GM12878 (cell line): ENCODE results near the gene HYAL1. TPM values are rescaled to one million over a fixed set of nuclear protein-coding genes. Genes with fewer than 3 reads are reported as not detected.

ENCODE experiments used
- FOS ChIP-seq: IDR thresholded peaks from 3 replicates; pipeline ENCODE4 v1.6.1; 2011; ENCODE audit warnings: borderline replicate concordance; ENCODE audit not compliant: insufficient read length; ENCODE audit errors: extremely low read depth
- GATAD2B ChIP-seq: fragments of 450-650 bp; conservative IDR thresholded peaks from 2 replicates; pipeline ENCODE4 v1.6.1; 2017; ENCODE audit warnings: low read depth, mild to moderate bottlenecking, moderate library complexity
- HDGF ChIP-seq: fragments of 450-650 bp; IDR thresholded peaks from 2 replicates; pipeline ENCODE4 v1.6.1; 2016; ENCODE audit warnings: antibody characterized with exemption
- IKZF1 ChIP-seq: fragments of 450-650 bp; conservative IDR thresholded peaks from 2 replicates; pipeline ENCODE4 v1.6.1; 2017; ENCODE audit warnings: antibody characterized with exemption, mild to moderate bottlenecking
- MYC ChIP-seq: IDR thresholded peaks from 2 replicates; pipeline ENCODE4 v1.6.1; 2011; ENCODE audit warnings: mild to moderate bottlenecking, low read length, moderate library complexity, inconsistent platforms; ENCODE audit not compliant: insufficient read depth, insufficient replicate concordance, insufficient read length, severe bottlenecking
- NFIC ChIP-seq: IDR thresholded peaks from 2 replicates; pipeline ENCODE4 v1.6.1; 2012; ENCODE audit warnings: low read depth, mild to moderate bottlenecking, inconsistent platforms, low read length, moderate library complexity
- NR2C1 ChIP-seq: fragments of 450-650 bp; IDR thresholded peaks from 2 replicates; pipeline ENCODE4 v1.6.1; 2017; ENCODE audit warnings: antibody characterized with exemption, mild to moderate bottlenecking, moderate library complexity
- NR2F1 ChIP-seq: fragments of 450-650 bp; conservative IDR thresholded peaks from 2 replicates; pipeline ENCODE4 v1.6.1; 2017; ENCODE audit warnings: mild to moderate bottlenecking
- PAX8 ChIP-seq: fragments of 450-650 bp; IDR thresholded peaks from 2 replicates; pipeline ENCODE4 v1.6.1; 2017; ENCODE audit warnings: mild to moderate bottlenecking, moderate library complexity
- POLR2A ChIP-seq: IDR thresholded peaks from 2 replicates; pipeline ENCODE4 v1.6.1; 2011; ENCODE audit warnings: low read depth, mild to moderate bottlenecking, low read length
- POLR2AphosphoS5 ChIP-seq: IDR thresholded peaks from 2 replicates; pipeline ENCODE4 v1.6.1; 2011; ENCODE audit warnings: mild to moderate bottlenecking, low read length, inconsistent platforms
- POU2F2 ChIP-seq: IDR thresholded peaks from 3 replicates; pipeline ENCODE4 v1.6.1; 2011; ENCODE audit warnings: low read depth, mild to moderate bottlenecking, low read length, borderline replicate concordance
- RAD21 ChIP-seq: IDR thresholded peaks from 2 replicates; pipeline ENCODE4 v1.6.1; 2011; ENCODE audit warnings: mild to moderate bottlenecking, low read depth, low read length, moderate library complexity; ENCODE audit not compliant: insufficient read depth
- RAD51 ChIP-seq: fragments of 450-650 bp; IDR thresholded peaks from 2 replicates; pipeline ENCODE4 v1.6.1; 2016; ENCODE audit warnings: moderate library complexity, mild to moderate bottlenecking, inconsistent platforms
- RB1 ChIP-seq: fragments of 450-650 bp; formaldehyde crosslinking; IDR thresholded peaks from 2 replicates; pipeline ENCODE4 v1.6.1; 2017; ENCODE audit warnings: mild to moderate bottlenecking, borderline replicate concordance
- RFX5 ChIP-seq: IDR thresholded peaks from 2 replicates; pipeline ENCODE4 v1.6.1; 2011; ENCODE audit warnings: low read depth, low read length, improper control_type of control experiment
- SMAD5 ChIP-seq: IDR thresholded peaks from 2 replicates; pipeline ENCODE4 v1.6.1; 2016; ENCODE audit warnings: antibody characterized with exemption, low read depth
- SMC3 ChIP-seq: IDR thresholded peaks from 2 replicates; pipeline ENCODE4 v1.6.1; 2011; ENCODE audit warnings: low read length, improper control_type of control experiment, borderline replicate concordance
- SP1 ChIP-seq: IDR thresholded peaks from one replicate; pipeline ENCODE4 v1.6.1; 2011; ENCODE audit warnings: low read depth, low read length
- SREBF2 ChIP-seq: IDR thresholded peaks from 2 replicates; pipeline ENCODE4 v1.6.1; 2012; ENCODE audit warnings: mild to moderate bottlenecking, low read length
- STAT1 ChIP-seq: fragments of 450-650 bp; conservative IDR thresholded peaks from 2 replicates; pipeline ENCODE4 v1.6.1; 2014; ENCODE audit warnings: antibody characterized with exemption, mild to moderate bottlenecking
- TCF7 ChIP-seq: IDR thresholded peaks from 2 replicates; pipeline ENCODE4 v1.6.1; 2014; ENCODE audit warnings: antibody characterized with exemption, borderline replicate concordance
- ZNF24 ChIP-seq: fragments of 450-650 bp; IDR thresholded peaks from 2 replicates; pipeline ENCODE4 v1.6.1; 2017; ENCODE audit warnings: antibody characterized with exemption, mild to moderate bottlenecking
- ZNF622 ChIP-seq: fragments of 450-650 bp; IDR thresholded peaks from 2 replicates; pipeline ENCODE4 v1.6.1; 2017; ENCODE audit warnings: mild to moderate bottlenecking, inconsistent platforms
- polyA plus RNA-seq, 11 experiments: library from polyadenylated mRNA; depleted of rRNA in 4 of 11; unstranded in 6 of 11; stranded (reverse) in 5 of 11; fragments of >200 nt; fragmentation: Nextera tagmentation in 4 of 11; fragmentation: Illumina TruSeq in 1 of 11; extraction: Ambion mirVana in 4 of 11; extraction: Trizol in 1 of 11; gene quantifications; 1 replicate in 1 of 11; 2 replicates in 10 of 11; pipeline versions ENCODE4 v1.2.1 to v1.2.3, GENCODE V29; 2011 to 2016; ENCODE audit warnings: inconsistent platforms in 2 of 11, missing spikeins in 2 of 11, low read depth in 1 of 11
- total RNA-seq, 4 experiments: library from RNA; depleted of rRNA in 3 of 4; stranded (reverse); fragments of >200 nt in 3 of 4; fragmentation: Illumina TruSeq in 1 of 4; extraction: Trizol in 1 of 4; gene quantifications; 2 replicates each; pipeline versions ENCODE4 v1.2.1 to v1.2.3, GENCODE V29; 2013 to 2021
- TF ChIP-seq, protein P1 (sequence below): fragments of 450-650 bp; IDR thresholded peaks from 2 replicates; pipeline ENCODE4 v1.6.1; 2018; ENCODE audit warnings: borderline replicate concordance, mild to moderate bottlenecking; ENCODE audit not compliant: partially characterized antibody
- TF ChIP-seq, protein P2 (sequence below), 3 experiments: IDR thresholded peaks in 2 of 3; conservative IDR thresholded peaks in 1 of 3; 2 replicates each; pipeline ENCODE4 v1.5.1; 2011; ENCODE audit warnings: low read depth in 3 of 3, low read length in 3 of 3, mild to moderate bottlenecking in 3 of 3, control low read depth in 2 of 3, moderate library complexity in 2 of 3, inconsistent platforms in 1 of 3, mixed read lengths in 1 of 3; ENCODE audit not compliant: control insufficient read depth in 2 of 3, insufficient read depth in 1 of 3; ENCODE audit errors: extremely low read depth in 1 of 3
- TF ChIP-seq, protein P3 (sequence below): IDR thresholded peaks from 2 replicates; pipeline ENCODE4 v1.6.1; 2011; ENCODE audit warnings: mild to moderate bottlenecking, low read depth, low read length, moderate library complexity; ENCODE audit not compliant: insufficient replicate concordance

HYAL1 gene
- total and polyA plus RNA-seq, 10 of the 15 experiments (the other 5 are each of a cell fraction or from before 2014, with no cell fraction given) = 0.04 to 0.55 (median 0.18) TPM; not detected in 2

DNA sequence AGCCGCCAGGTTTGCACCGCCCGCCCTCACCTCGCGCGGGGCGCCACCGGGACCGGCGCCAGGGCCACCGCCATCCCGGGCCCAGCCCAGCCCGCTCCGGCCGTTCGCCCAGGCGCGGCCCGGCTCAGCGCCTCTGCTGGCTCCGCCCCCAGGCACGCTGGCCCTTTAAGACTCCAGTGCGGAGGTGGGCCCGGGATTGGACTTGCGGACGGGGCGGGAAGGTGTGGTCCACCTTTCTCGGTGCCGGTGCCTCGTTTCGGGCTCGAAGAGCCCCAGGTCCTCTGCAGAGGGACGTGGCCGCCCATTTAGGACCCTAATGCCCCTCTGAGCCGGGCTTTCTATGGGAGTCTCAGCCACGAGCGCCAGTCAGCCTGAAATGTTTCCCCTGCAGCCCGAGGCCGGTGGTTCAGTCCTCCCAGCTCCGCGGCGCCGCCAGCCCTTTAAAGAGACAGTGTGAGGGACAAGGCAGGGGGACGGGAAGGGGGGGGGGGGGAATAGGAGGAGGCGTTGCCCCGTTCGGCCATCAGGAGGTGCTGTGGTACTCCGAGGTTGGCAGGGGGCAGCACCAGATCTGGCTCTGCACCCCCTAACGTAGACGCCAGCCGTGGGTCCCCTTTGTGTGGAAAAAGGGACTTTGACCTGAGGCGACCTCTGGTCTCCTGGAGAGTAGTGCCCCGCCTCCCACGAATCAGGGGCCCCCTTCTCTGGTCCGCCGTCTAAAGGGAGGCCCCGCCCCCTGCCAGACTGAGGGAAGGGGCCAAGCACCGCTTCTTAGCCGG, 18.2 kb upstream of the HYAL1 start (continued):
- TF ChIP-seq, protein P1, sequence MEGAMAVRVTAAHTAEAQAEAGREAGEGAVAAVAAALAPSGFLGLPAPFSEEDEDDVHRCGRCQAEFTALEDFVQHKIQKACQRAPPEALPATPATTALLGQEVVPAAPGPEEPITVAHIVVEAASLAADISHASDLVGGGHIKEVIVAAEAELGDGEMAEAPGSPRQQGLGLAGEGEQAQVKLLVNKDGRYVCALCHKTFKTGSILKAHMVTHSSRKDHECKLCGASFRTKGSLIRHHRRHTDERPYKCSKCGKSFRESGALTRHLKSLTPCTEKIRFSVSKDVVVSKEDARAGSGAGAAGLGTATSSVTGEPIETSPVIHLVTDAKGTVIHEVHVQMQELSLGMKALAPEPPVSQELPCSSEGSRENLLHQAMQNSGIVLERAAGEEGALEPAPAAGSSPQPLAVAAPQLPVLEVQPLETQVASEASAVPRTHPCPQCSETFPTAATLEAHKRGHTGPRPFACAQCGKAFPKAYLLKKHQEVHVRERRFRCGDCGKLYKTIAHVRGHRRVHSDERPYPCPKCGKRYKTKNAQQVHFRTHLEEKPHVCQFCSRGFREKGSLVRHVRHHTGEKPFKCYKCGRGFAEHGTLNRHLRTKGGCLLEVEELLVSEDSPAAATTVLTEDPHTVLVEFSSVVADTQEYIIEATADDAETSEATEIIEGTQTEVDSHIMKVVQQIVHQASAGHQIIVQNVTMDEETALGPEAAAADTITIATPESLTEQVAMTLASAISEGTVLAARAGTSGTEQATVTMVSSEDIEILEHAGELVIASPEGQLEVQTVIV = peak; percentile 98
- TF ChIP-seq SREBF2 (no peak), NFIC (no peak), ZNF622 (no peak), RAD51 (no peak), POLR2A (peak; percentile 56; the same call in 1 of the 2 replicates), POU2F2 (peak; percentile 10; the same call in 1 of the 3 replicates), FOS (no peak), SMAD5 (no peak), PAX8 (no peak), POLR2AphosphoS5 (0 out of 2 replicates have a peak, but pooled peaks have one; percentile 38), TCF7 (no peak), ZNF24 (no peak; the same call in 1 of the 2 replicates), RB1 (peak; percentile 84), STAT1 (peak; percentile 98), GATAD2B (0 out of 2 replicates have a peak, but pooled peaks have one; percentile 8), NR2F1 (peak; percentile 48), SMC3 (no peak), RAD21 (no peak), IKZF1 (peak; percentile 89), HDGF (no peak), SP1 (peak; percentile 91), NR2C1 (peak; percentile 32; the same call in 1 of the 2 replicates), MYC (no peak), RFX5 (no peak)
- TF ChIP-seq, protein P2, sequence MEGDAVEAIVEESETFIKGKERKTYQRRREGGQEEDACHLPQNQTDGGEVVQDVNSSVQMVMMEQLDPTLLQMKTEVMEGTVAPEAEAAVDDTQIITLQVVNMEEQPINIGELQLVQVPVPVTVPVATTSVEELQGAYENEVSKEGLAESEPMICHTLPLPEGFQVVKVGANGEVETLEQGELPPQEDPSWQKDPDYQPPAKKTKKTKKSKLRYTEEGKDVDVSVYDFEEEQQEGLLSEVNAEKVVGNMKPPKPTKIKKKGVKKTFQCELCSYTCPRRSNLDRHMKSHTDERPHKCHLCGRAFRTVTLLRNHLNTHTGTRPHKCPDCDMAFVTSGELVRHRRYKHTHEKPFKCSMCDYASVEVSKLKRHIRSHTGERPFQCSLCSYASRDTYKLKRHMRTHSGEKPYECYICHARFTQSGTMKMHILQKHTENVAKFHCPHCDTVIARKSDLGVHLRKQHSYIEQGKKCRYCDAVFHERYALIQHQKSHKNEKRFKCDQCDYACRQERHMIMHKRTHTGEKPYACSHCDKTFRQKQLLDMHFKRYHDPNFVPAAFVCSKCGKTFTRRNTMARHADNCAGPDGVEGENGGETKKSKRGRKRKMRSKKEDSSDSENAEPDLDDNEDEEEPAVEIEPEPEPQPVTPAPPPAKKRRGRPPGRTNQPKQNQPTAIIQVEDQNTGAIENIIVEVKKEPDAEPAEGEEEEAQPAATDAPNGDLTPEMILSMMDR (IDR thresholded peaks at IDR 0.05 in 2 of 3, conservative IDR thresholded peaks at IDR 0.05 in 1 of 3; ENCODE audit: control insufficient read depth in 2 of 3, extremely low read depth in 1 of 3, insufficient read depth in 1 of 3, low read depth in 3 of 3, low read length in 3 of 3) = peak; percentile 32 to 68 (median 35); a peak in 5 of 6 replicates
- TF ChIP-seq, protein P3, sequence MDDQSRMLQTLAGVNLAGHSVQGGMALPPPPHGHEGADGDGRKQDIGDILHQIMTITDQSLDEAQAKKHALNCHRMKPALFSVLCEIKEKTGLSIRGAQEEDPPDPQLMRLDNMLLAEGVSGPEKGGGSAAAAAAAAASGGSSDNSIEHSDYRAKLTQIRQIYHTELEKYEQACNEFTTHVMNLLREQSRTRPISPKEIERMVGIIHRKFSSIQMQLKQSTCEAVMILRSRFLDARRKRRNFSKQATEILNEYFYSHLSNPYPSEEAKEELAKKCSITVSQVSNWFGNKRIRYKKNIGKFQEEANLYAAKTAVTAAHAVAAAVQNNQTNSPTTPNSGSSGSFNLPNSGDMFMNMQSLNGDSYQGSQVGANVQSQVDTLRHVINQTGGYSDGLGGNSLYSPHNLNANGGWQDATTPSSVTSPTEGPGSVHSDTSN = no peak
